Keratinocyte (primary cell): Measurements from ENCODE around the gene CCNK.

Source experiments
- EZH2 ChIP-seq: IDR thresholded peaks from one replicate; pipeline ENCODE4 v1.6.1; 2012; ENCODE audit warnings: inconsistent platforms, mild to moderate bottlenecking, low read length, moderate library complexity
- TF ChIP-seq, protein P1 (sequence below), 3 experiments: IDR thresholded peaks in 1 of 3; conservative IDR thresholded peaks in 1 of 3; optimal IDR thresholded peaks in 1 of 3; 2 replicates in 2 of 3; 3 replicates in 1 of 3; pipeline versions ENCODE3 to v1.5.1; 2011; ENCODE audit warnings: low read length in 3 of 3, mild to moderate bottlenecking in 3 of 3, moderate library complexity in 2 of 3, control low read depth in 1 of 3, inconsistent platforms in 1 of 3; ENCODE audit not compliant: insufficient read depth in 2 of 3; ENCODE audit errors: extremely low read depth in 1 of 3

DNA sequence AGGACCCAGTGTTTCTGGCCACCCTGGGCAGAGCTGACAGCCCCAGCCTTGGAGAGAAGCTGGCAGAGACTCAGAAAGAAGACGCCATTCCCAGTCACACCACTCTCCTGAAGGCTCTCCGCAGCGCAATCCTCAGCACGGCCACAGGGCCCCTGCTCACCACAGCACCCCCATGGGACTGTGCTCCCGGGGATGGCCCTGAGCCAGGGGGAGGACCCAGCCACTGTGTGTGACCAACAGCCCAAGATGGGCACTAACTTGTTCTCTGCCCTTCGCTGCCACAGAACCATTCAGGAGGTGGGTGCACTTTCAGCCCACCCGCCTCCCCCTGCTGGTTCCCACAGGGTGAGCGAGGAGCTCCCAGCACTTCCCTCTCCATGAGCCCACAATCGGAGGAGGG, 57.1 kb downstream of the CCNK start:
- TF ChIP-seq, protein P1, sequence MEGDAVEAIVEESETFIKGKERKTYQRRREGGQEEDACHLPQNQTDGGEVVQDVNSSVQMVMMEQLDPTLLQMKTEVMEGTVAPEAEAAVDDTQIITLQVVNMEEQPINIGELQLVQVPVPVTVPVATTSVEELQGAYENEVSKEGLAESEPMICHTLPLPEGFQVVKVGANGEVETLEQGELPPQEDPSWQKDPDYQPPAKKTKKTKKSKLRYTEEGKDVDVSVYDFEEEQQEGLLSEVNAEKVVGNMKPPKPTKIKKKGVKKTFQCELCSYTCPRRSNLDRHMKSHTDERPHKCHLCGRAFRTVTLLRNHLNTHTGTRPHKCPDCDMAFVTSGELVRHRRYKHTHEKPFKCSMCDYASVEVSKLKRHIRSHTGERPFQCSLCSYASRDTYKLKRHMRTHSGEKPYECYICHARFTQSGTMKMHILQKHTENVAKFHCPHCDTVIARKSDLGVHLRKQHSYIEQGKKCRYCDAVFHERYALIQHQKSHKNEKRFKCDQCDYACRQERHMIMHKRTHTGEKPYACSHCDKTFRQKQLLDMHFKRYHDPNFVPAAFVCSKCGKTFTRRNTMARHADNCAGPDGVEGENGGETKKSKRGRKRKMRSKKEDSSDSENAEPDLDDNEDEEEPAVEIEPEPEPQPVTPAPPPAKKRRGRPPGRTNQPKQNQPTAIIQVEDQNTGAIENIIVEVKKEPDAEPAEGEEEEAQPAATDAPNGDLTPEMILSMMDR (optimal IDR thresholded peaks at IDR 0.05 in 1 of 3, IDR thresholded peaks at IDR 0.05 in 1 of 3, conservative IDR thresholded peaks at IDR 0.05 in 1 of 3; ENCODE audit: extremely low read depth in 1 of 3, insufficient read depth in 2 of 3, low read length in 3 of 3) = no peak
- no peak for TF ChIP-seq EZH2
